Hepatic stellate cell (primary cell): ENCODE results near the gene DSC1.
"Not testable (repeated sequence)": the region's sequence is repeated elsewhere in the genome, so short reads cannot be mapped to it uniquely, and the experiment has no call there.

Source experiments
- DNase-seq: peaks from one replicate; pipeline ENCODE4 v3.0.0; 2011; ENCODE audit warnings: low spot score

Gene DSC1

DNA sequence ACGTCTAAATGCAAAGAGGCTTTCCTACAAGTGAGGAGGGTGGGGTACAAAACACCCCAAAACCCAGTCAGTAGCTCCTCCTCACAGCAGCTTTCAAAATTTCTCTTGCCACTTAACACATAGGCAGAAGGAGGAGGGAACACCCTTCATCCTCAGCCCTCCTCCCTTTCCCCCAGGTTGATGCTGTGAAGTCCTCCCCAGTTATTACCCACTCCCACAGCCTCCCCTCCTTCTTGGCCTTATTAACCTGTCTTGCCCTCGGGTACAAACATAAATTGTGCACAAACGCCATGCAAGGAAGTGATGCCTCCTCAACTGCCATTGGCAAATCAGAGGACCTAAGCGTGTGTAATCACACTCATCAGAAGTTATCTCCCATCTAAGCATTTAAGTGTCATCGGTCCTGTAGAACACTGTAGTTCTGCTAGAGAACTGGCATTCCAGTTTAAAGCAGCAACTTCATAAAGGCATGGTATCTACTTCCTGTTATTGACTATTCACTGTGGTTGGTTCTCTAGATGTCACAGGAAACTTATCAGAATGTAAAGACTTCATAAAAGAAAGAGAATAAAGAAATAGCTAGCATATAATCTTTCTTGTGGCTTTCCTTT is at the start of gene DSC1:
Gene DSC1, minus strand, starts transcription at position 32 of the 611 bp plus-strand sequence. CDS start 262 bp downstream, outside the sequence.
- no peak for DNase-seq

GRCh38 chr18:31211047-31211446 is 48.4 kb upstream of the DSC1 start:
- DNase-seq: no peak

DNA sequence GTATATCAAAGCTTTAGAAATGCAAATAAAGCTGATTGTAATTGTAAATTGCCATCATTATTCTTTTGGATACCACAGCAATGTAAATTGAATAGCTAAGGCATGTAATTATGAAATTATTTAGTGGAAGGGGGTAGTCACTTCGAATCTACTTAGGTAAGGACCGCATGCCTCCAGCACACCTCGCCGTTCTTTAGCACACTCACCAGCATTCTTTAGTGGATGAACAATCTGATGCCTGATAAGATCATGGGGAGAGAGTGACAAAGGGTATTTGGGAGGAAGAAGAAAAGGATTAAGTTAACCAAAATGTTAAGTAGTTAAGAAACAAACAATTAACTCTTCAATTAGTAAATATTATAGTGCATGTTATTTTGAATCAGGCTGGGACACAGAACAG is 46.4 kb upstream of the DSC1 start:
- no peak for DNase-seq

DNA sequence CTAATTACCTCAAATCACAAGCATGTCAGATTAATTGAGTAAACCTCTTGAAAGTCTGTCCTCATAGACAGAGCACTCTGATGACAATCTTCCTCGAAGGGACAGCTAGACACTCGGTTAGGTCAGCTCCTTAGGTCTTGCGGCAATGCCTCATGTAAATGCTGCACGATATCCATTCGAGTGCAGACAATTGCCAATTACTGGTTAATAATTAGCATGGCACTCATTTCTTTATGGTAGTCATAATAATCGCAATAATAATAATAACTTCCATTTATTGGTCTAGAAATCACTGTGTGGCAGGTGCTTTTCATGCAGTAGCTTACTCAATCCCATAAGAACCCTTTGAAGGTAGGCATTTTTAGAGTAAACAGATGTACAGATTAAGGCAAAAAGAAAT is 44.7 kb upstream of the DSC1 start:
- DNase-seq: no peak

- no peak for DNase-seq
These were observed 44.2 kb upstream of the DSC1 start for GRCh38 chr18:31206787-31207381.

DNA sequence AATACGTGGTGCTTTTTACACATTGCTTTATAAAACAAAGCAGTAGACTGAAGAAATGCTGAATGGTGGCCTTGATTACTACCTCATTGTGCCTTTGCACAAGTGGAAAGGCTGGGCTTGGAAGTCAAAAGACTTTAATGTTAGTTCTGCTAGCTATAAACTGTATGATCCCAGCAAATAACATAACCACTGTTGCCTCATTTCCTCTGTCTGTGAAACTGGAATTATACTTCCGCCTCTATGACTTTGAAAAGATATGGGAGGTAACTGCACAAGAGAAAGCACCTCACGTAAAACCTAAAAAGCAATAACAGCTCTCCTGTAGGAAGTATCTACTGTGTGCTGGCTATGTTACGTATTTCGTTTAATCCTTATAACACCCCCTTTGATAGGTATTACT is 43.4 kb upstream of the DSC1 start:
- no peak for DNase-seq

DNA sequence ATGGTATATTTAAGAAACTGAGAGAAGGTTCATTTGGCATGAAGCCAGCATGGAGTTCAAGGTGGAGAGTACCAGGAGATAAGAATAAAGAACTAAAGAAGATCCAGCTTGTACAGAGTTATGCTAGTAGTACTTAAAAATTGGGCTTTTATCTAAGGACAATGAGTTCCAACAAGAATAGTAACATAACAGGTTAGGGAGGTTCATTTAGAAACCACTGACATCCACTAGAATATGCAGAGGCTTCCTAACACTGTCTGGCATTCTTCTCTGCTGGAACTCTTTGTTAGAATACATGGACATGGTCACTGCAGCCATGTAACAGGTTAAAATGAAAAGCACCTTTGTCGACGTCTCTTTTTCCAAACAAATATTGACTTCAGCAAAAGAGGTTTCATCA is 42.6 kb upstream of the DSC1 start:
- no peak for DNase-seq

GRCh38 chr18:31204833-31205232 is 42.2 kb upstream of the DSC1 start:
- no peak for DNase-seq

DNA sequence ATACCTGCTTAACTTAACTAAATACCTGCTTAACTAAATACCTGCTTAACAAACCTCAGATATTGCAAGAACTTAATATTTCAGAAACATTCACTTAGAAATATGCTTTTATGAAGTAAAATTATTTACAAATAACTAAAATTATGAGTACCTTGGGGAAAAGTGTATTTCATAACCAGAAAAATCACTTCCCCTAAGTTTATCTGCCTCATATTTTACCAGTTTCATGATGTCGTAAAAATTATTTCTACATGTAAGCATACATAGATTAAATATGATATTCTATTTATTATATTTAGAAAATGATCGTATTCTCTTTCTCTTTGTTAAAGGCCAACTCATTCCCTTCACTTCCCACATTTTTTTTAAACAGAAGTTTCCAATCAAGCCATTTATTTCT is 41.5 kb upstream of the DSC1 start:
- no peak for DNase-seq

DNA sequence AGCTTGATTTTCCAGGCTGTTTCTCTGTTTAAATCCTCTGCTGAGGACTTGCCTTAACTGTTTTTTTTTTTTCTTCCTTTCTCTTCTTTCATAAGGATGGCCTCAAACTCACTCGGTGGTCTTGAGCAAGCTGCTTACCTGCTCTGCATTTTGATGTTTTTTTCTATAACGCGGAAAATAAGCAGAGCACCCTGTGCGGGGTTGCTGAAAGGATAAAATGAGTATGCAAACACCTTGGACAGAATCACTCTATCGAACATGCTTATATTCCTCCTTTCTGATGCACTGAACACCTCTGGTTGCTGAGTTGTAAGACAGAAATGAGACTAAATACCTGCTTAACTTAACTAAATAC is 41.1 kb upstream of the DSC1 start:
- DNase-seq: no peak

GRCh38 chr18:31203096-31203793 is 40.6 kb upstream of the DSC1 start:
- DNase-seq: no peak

- DNase-seq: no peak
These were observed 36.6 kb upstream of the DSC1 start for GRCh38 chr18:31199190-31199769.

DNA sequence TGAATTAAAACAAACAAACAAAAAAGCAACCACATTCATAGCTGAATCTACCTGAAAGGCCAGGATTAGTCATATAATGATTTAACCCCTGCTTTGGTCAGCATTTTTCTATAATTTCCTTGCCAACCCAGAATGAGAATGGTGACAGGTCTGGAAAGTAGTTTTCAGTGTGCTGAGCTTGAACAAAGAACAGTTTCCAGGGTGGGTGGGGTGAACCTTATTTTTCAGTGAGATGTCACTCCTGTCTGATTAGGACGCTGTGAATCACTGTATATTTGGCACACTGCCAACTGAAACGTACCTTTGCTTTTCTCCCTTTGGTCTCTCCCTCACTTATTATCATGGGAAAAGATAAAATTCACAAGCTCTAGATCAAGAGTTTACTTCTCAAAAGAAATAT is 35.0 kb upstream of the DSC1 start:
- no peak for DNase-seq

DNA sequence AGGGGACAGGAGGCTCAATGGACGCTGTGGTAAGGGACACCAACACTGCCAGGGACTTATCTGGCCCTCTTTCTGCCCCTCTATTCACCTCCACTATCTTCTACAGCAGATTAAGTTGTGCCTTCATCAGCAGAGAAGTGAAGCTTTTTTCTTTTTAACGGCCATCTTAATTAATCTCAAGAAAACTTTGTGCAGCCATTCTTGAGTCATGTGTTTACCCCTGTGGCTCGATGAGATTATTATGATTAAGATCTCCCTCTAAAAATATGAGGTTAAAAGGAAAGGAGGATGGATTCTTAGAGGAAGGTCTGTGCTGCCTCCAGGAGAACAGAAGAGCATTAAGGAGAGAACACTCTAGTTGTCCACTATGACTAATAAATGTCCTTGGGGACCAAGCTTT is 32.4 kb upstream of the DSC1 start:
- no peak for DNase-seq

- DNase-seq: no peak
These were observed 29.6 kb upstream of the DSC1 start for GRCh38 chr18:31192086-31192776.

GRCh38 chr18:31190919-31191318 is 28.3 kb upstream of the DSC1 start:
- DNase-seq: no peak

GRCh38 chr18:31189757-31190156 is 27.1 kb upstream of the DSC1 start:
- no peak for DNase-seq

DNA sequence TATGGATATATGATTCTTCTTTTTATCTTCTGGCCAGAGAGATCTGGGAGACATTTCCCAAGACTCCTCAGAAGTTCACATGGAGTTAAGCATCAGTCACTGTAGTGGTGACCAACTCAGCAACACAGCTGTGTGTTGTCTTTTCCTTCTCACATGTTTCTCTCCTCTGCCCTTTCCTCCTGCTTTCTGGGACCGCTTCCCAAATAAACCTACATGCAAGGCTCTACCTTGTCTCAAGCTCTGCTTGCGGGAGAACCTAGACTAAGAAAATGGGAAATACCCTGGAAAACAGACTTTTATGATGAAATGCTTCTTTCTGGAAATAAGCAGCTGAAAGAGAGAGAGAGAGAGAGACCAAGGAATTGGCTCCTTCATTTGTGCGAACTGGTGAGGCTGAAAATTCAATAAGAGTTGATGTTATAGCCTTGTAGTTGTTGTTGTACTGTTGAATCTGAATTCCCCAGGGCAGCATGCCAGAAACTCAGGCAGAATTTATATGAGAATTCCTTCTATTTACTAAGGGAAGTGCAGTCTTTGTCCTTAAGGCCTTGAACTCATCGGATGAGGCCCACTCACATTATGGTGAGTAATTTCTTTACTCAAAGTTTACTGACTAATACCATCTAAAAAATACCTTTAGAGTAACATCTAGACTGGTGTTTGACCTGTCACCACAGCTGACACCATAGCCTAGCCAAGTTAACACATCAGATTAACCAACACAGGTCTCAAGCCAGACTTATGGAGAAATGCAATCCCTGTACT is 22.7 kb upstream of the DSC1 start:
- no peak for DNase-seq

DNA sequence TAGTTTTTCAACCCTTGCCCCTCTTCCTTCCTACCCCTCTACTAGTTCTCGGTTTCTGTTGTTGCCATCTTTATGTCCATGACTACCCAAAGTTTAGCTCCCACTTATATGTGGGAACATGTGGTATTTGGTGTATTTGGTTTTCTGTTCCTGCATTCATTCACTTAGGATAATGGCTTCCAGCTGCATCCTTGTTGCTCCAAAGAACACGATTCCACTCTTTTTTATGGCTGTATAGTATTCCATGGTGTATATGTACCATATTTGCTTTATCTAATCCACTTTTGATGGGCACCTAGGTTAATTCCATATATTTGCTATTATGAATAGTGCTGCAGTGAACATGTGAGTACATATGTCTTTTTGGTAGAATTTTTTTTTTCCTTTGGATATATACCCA is 20.6 kb upstream of the DSC1 start:
- DNase-seq: no peak

DNA sequence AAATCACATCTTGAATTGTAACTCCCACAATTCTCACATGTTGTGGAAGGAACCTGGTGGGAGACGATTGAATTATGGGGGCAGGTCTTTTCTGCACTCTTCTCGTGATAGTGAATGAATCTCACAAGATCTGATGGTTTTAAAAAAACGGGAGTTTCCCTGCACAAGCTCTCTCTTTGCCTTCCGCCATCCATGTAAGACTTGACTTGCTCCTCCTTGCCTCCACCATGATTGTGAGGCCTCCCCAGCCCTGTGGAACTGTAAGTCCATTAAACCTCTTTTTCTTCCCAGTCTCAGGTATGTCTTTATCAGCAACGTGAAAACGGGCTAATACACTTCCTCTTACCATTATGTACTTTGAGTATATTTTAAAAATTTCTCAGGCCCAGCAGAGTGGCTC is 14.7 kb upstream of the DSC1 start:
- not testable (repeated sequence) for DNase-seq

- no peak for DNase-seq
These were observed 13.9 kb upstream of the DSC1 start for GRCh38 chr18:31176531-31176930.
